Renal cortical epithelial cell (primary cell): Measurements from ENCODE around the gene AFF3. TPM values are rescaled to one million over a fixed set of nuclear protein-coding genes. Genes with fewer than 3 reads are reported as not detected.

ENCODE experiments used
- DNase-seq: peaks from one replicate; pipeline ENCODE4 v3.0.0-alpha.2; 2011; ENCODE audit warnings: low read depth
- total RNA-seq: library from RNA; depleted of rRNA; stranded (reverse); fragments of >200 nt; gene quantifications from 2 replicates; pipeline ENCODE4 v1.2.3, GENCODE V29; 2014

The AFF3 gene
- total RNA-seq, 1 donor from 2014 or later: 0.10 TPM

GRCh38 chr2:99607861-99608491 is 534.4 kb downstream of the AFF3 start:
- no peak for DNase-seq

- no peak for DNase-seq
Observed at GRCh38 chr2:99607454-99607853, 534.9 kb downstream of the AFF3 start.

GRCh38 chr2:99605036-99605435 is 537.4 kb downstream of the AFF3 start:
- DNase-seq: no peak

GRCh38 chr2:99602476-99602875 is 539.9 kb downstream of the AFF3 start:
- DNase-seq: peak; percentile 62

- DNase-seq: no peak
Observed at GRCh38 chr2:99600981-99601651, 541.3 kb downstream of the AFF3 start.

- no peak for DNase-seq
Observed at GRCh38 chr2:99598441-99598840, 543.9 kb downstream of the AFF3 start.

- DNase-seq: no peak
Observed at GRCh38 chr2:99597616-99598015, 544.8 kb downstream of the AFF3 start.

GRCh38 chr2:99595373-99595772 is 547.0 kb downstream of the AFF3 start:
- DNase-seq: no peak

- DNase-seq: no peak
Observed at GRCh38 chr2:99593692-99594427, 548.5 kb downstream of the AFF3 start.

- no peak for DNase-seq
Observed at GRCh38 chr2:99576775-99577174, 565.6 kb downstream of the AFF3 start.

GRCh38 chr2:99573634-99574251 is 568.6 kb downstream of the AFF3 start:
- DNase-seq: no peak

GRCh38 chr2:99572373-99573164 is 569.8 kb downstream of the AFF3 start:
- no peak for DNase-seq

GRCh38 chr2:99571954-99572353 is 570.4 kb downstream of the AFF3 start:
- DNase-seq: no peak

- DNase-seq: no peak
Observed at GRCh38 chr2:99571533-99571932, 570.9 kb downstream of the AFF3 start.

GRCh38 chr2:99571021-99571420 is 571.4 kb downstream of the AFF3 start:
- DNase-seq: no peak

GRCh38 chr2:99569386-99569785 is 573.0 kb downstream of the AFF3 start:
- DNase-seq: peak; percentile 56

GRCh38 chr2:99565227-99565626 is 577.2 kb downstream of the AFF3 start:
- DNase-seq: no peak

GRCh38 chr2:99562516-99562915 is 579.9 kb downstream of the AFF3 start:
- no peak for DNase-seq

GRCh38 chr2:99561804-99562203 is 580.6 kb downstream of the AFF3 start:
- DNase-seq: no peak

- DNase-seq: peak; percentile 31
Observed at GRCh38 chr2:99559075-99559662, 583.2 kb downstream of the AFF3 start.

- DNase-seq: no peak
Observed at GRCh38 chr2:99555404-99555803, 587.0 kb downstream of the AFF3 start.
